Loucy (cell line): ENCODE results near the gene ADGRD2.

Experiments used
- EZH2phosphoT487 ChIP-seq: fragments of 200-600 bp; IDR thresholded peaks from 2 replicates; pipeline ENCODE4 v1.6.1; 2018; ENCODE audit warnings: antibody characterized with exemption, mild to moderate bottlenecking, moderate library complexity, borderline replicate concordance
- TF ChIP-seq, protein P1 (sequence below): fragments of 200-600 bp; sonication (generic); conservative IDR thresholded peaks from 2 replicates; pipeline ENCODE4 v1.5.1; 2014; ENCODE audit warnings: mild to moderate bottlenecking, antibody characterized with exemption, low read length

DNA sequence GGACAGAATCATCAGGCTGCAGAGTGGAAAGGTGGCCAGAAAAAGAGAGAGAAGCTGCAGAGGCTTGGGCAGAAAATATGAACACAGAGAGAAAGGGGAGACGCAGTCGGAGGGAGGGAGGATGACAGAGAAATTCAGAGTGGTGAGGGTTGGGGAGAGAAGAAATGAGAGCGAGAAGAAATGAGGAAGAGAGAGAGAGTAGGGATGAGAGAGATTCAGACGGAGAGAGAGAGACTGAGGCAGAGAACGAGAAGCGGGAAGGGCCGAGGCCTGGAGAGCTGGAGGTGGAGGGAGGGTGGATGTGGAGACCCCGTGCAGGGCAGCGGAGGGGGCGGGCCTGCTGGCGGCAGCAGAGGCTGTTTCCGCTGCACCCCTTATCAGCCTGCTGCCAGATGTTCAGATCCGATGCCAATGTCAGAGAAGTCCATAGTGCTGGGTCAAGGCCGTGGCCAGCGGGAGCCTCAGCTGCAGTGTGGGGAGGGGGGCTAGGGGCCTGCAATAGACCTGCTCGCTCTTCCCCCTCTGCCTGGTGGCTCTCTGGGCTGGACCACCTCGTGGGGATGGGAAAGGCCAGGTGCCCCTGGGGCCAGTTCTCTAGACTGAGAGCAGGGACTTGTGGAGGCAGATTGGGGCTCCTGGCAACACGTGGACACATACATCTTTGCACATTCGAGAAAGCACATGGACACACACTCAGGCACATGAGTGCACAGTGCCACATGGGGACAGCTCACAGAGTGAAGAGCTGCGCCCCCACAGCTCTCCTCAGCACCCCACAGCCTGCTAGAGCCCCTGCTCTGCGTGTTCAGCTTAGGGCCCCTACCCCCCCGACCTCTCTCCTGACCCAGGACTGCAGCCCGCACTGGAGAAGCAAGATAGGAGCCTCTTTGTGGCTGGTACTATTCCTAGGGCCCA, 61.9 kb downstream of the ADGRD2 start:
- TF ChIP-seq, protein P1, sequence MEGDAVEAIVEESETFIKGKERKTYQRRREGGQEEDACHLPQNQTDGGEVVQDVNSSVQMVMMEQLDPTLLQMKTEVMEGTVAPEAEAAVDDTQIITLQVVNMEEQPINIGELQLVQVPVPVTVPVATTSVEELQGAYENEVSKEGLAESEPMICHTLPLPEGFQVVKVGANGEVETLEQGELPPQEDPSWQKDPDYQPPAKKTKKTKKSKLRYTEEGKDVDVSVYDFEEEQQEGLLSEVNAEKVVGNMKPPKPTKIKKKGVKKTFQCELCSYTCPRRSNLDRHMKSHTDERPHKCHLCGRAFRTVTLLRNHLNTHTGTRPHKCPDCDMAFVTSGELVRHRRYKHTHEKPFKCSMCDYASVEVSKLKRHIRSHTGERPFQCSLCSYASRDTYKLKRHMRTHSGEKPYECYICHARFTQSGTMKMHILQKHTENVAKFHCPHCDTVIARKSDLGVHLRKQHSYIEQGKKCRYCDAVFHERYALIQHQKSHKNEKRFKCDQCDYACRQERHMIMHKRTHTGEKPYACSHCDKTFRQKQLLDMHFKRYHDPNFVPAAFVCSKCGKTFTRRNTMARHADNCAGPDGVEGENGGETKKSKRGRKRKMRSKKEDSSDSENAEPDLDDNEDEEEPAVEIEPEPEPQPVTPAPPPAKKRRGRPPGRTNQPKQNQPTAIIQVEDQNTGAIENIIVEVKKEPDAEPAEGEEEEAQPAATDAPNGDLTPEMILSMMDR: no peak
- TF ChIP-seq EZH2phosphoT487: no peak
